Hepatocyte (in vitro differentiated cells): ENCODE data around the gene KRT6A. TPM values are rescaled to one million over a fixed set of nuclear protein-coding genes. Genes with fewer than 3 reads are reported as not detected.
A peak's percentile ranks its signal among the peaks of the same experiment; 100 is the strongest.

ENCODE experiments used
- DNase-seq: peaks from one replicate; pipeline ENCODE4 v3.0.0-alpha.2; 2016; ENCODE audit warnings: low spot score
- H2AFZ ChIP-seq: fragments of 200-600 bp; sonication (generic); 2 replicates; pipeline ENCODE4 v1.6.0; 2016; ENCODE audit warnings: antibody characterized with exemption, mild to moderate bottlenecking
- H3K27ac ChIP-seq: fragments of 200-600 bp; sonication (generic); 2 replicates; pipeline ENCODE4 v1.5.1; 2016; ENCODE audit warnings: mild to moderate bottlenecking
- H3K27me3 ChIP-seq: fragments of 200-600 bp; sonication (generic); 2 replicates; pipeline ENCODE4 v1.6.1; 2016
- H3K36me3 ChIP-seq: fragments of 200-600 bp; sonication (generic); replicated peaks from 2 replicates; pipeline ENCODE4 v1.5.1; 2016; ENCODE audit warnings: low read depth; ENCODE audit not compliant: insufficient read depth
- H3K4me1 ChIP-seq: fragments of 200-600 bp; sonication (generic); 2 replicates; pipeline ENCODE4 v1.5.1; 2016; ENCODE audit warnings: mild to moderate bottlenecking, moderate library complexity; ENCODE audit not compliant: insufficient read depth
- H3K4me2 ChIP-seq: fragments of 200-600 bp; sonication (generic); 2 replicates; pipeline ENCODE4 v1.6.0; 2016
- H3K4me3 ChIP-seq: fragments of 200-600 bp; sonication (generic); 2 replicates; pipeline ENCODE4 v1.5.1; 2016; ENCODE audit warnings: mild to moderate bottlenecking
- H3K79me2 ChIP-seq: fragments of 200-600 bp; sonication (generic); 2 replicates; pipeline ENCODE4 v1.6.0; 2017; ENCODE audit warnings: mild to moderate bottlenecking
- H3K9me2 ChIP-seq: fragments of 200-600 bp; sonication (generic); replicated peaks from 2 replicates; pipeline ENCODE4 v1.6.0; 2017; ENCODE audit warnings: mild to moderate bottlenecking; ENCODE audit not compliant: insufficient read depth
- H3K9me3 ChIP-seq: fragments of 200-600 bp; sonication (generic); 2 replicates; pipeline ENCODE4 v1.5.1; 2016; ENCODE audit warnings: low read depth, mild to moderate bottlenecking
- H4K20me1 ChIP-seq: fragments of 200-600 bp; sonication (generic); 2 replicates; pipeline ENCODE4 v1.6.0; 2016; ENCODE audit warnings: mild to moderate bottlenecking; ENCODE audit not compliant: insufficient read depth, poor library complexity, severe bottlenecking
- CTCF ChIP-seq: fragments of 200-600 bp; sonication (generic); IDR thresholded peaks from 2 replicates; pipeline ENCODE4 v1.5.1; 2016; ENCODE audit warnings: antibody characterized with exemption, mild to moderate bottlenecking; ENCODE audit not compliant: poor library complexity
- EZH2 ChIP-seq: fragments of 200-600 bp; sonication (generic); IDR thresholded peaks from 2 replicates; pipeline ENCODE4 v1.6.1; 2016; ENCODE audit warnings: antibody characterized with exemption, mild to moderate bottlenecking, borderline replicate concordance
- EZH2phosphoT487 ChIP-seq: fragments of 200-600 bp; sonication (generic); IDR thresholded peaks from one replicate; pipeline ENCODE4 v1.6.1; 2018; ENCODE audit warnings: antibody characterized with exemption, mild to moderate bottlenecking, low read depth, moderate library complexity; ENCODE audit not compliant: unreplicated experiment, severe bottlenecking
- WGBS: methylation state at CpG from one replicate; pipeline ENCODE4 v1.1.6; 2016; ENCODE audit warnings: low lambda C conversion rate; ENCODE audit errors: missing lambda C conversion rate; 5-methylcytosine and 5-hydroxymethylcytosine counted together
- polyA plus RNA-seq: library from polyadenylated mRNA; unstranded; fragments of >200 nt; fragmentation: Nextera tagmentation; extraction: Ambion mirVana; gene quantifications from 2 replicates; pipeline ENCODE4 v1.2.1, GENCODE V29; 2016
- total RNA-seq: library from RNA; depleted of rRNA; stranded (reverse); fragments of >200 nt; gene quantifications from 2 replicates; pipeline ENCODE4 v1.2.3, GENCODE V29; 2014

Gene KRT6A
- total and polyA plus RNA-seq, 2 experiments from 2014 or later = 0.54 to 6.8 TPM

DNA sequence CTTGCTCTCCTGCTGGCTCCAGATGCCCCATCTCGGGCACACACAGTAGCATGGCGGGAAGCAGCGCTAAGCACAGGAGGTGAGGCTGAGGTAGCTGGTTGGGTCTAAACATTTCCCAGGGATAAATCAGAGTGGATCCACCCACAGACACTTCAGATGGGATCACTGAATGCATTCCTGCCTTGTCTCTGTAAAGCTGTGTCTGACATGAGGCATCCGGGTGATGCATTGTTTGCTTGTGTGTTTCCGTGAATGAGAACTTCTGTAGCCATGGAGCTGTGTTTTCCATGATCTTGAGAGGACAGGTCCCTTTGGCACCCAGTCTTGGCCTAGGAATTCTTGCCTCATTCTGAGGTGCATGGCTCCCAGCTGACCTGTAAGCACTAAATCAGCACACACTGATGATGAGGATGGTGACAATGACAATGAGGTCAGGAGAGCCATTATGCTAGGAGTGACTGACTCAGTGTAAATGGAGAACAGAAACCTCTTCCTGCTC is 52.2 kb downstream of the KRT6A start:
- no peaks in the 10 kb centered on the region for H3K79me2 ChIP-seq
- no peak for TF ChIP-seq EZH2phosphoT487
- no peak for TF ChIP-seq EZH2
- TF ChIP-seq CTCF = no peak
- peaks cover 24% of the 10 kb centered on the region for H3K4me1 ChIP-seq
- no peaks in the 10 kb centered on the region for H3K9me2 ChIP-seq
- no peaks in the 10 kb centered on the region for H4K20me1 ChIP-seq
- H3K27ac ChIP-seq = peak overlapping the region; percentile 76
- H3K27me3 ChIP-seq = no peaks in the 10 kb centered on the region
- 67% methylated on average over 5 of the region's 5 CpGs for WGBS
- H3K36me3 ChIP-seq = no peaks in the 10 kb centered on the region
- DNase-seq = peak; percentile 50
- H3K4me2 ChIP-seq = no peak overlapping the region
- H3K4me3 ChIP-seq = no peak overlapping the region
- H2AFZ ChIP-seq = no peak overlapping the region
- H3K9me3 ChIP-seq = no peaks in the 10 kb centered on the region

DNA sequence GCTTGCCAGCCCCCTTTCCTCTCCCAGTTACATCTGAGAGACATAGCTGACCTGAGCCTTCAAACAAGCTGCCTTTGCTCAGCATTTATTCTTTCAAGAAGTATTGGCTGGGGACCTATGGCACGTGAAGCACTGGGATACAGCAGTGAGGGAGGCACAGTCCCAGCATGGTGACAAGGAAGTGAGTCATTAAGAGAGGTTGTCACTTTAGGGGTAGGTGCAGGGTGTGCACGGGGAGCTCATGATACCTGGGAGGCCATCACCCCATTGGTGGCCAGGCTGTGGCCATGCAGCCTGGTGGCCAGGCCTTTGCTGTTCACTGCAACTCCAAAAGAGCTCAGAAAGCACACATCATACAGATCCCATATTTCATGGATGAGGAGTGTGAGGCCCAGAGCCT is 53.2 kb downstream of the KRT6A start:
- Histone ChIP-seq H3K36me3 (no peaks in the 10 kb centered on the region), H2AFZ (no peak overlapping the region), H3K27ac (peak overlapping the region; percentile 76), H3K9me2 (no peaks in the 10 kb centered on the region), H3K4me2 (no peak overlapping the region), H3K9me3 (no peaks in the 10 kb centered on the region), H3K4me1 (peaks cover 24% of the 10 kb centered on the region), H3K79me2 (no peaks in the 10 kb centered on the region), H3K27me3 (no peaks in the 10 kb centered on the region), H4K20me1 (no peaks in the 10 kb centered on the region), H3K4me3 (no peak overlapping the region)
- TF ChIP-seq CTCF (no peak), EZH2 (no peak), EZH2phosphoT487 (no peak)
- WGBS = 88% methylated on average over 2 of the region's 2 CpGs
- DNase-seq = no peak

DNA sequence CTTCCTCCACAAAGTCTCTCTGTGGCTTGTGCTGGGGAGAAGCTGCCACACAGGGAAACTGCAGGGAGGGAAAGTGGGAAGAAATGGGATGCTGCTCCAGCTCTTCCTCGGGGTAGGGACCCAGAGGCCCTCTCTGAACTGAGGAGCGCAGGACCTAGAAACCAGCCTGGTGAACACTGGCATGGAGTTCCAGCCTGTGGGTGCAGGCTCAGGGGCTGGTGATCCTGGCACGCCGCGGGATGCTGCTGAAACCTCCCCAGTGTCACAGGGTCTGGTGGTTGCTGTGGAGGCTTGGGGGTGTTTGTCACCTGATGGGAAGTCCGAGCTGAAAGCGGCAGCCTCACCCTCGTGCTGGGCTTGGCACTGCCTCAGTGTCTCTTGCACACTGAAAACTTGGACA is 53.6 kb downstream of the KRT6A start:
- no peaks in the 10 kb centered on the region for H3K36me3 ChIP-seq
- H3K79me2 ChIP-seq = no peaks in the 10 kb centered on the region
- peaks cover 24% of the 10 kb centered on the region for H3K4me1 ChIP-seq
- no peaks in the 10 kb centered on the region for H3K9me2 ChIP-seq
- H3K4me2 ChIP-seq = no peak overlapping the region
- no peak overlapping the region for H2AFZ ChIP-seq
- H3K4me3 ChIP-seq = no peak overlapping the region
- H4K20me1 ChIP-seq = no peaks in the 10 kb centered on the region
- no peaks in the 10 kb centered on the region for H3K27me3 ChIP-seq
- TF ChIP-seq CTCF (no peak), EZH2 (no peak), EZH2phosphoT487 (no peak)
- 84% methylated on average over 8 of the region's 8 CpGs for WGBS
- no peak overlapping the region for H3K27ac ChIP-seq
- no peaks in the 10 kb centered on the region for H3K9me3 ChIP-seq
- no peak for DNase-seq
